ENCODE data around the gene LONRF2. TPM values are rescaled to one million over a fixed set of nuclear protein-coding genes. Genes with fewer than 3 reads are reported as not detected.

Gene LONRF2
- total RNA-seq, 1 donor from 2014 or later, result 0.23 TPM

DNA sequence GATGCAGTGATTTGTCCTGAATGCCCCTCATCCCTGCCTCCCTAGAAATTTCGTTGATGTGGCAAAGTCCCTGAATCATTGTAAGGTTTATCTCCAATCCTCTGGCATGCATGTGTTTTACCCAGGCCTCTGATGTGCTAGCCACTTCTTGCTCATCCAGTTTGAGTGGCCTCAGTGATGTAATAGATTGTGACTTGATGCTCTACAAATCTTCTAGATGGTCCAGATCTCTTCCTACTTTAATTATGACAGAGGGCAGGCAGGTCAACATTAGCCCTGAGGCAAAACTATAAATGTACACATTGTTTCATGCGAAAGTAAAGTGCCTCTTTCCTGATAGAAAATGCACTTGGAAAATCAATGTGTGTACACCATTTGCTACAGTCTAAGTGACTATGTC lies 54.5 kb downstream of the LONRF2 start:
- no peak for DNase-seq (ENCODE audit: low spot score)
- intact Hi-C loops (cut with micrococcal nuclease), result loop anchor here (10.0 kb wide), 1 partner anchor 717 kb away; no protein-coding TSS in a partner anchor
- H3K4me1 Mint-ChIP-seq (ENCODE audit: low read depth), result no peaks in the 10 kb centered on the region

DNA sequence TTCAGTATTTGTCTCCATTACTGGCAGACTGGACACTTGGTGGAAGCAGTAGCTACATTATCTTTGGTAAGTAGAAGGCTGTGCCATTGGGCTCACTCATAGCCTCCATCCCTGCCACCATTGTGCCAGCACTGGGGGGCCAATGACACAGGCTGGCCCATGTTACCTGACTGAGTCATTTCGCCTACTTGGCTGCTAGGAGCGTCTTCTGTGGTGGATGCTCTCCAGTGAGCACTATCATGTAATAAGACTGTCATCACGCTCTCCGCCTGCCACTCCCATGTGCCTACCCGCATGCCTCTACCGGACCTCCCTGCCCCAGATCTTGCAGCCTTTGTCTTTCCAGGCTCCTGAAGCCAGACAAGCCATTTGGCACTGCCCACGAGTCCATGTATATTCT lies 56.2 kb downstream of the LONRF2 start:
- H3K36me3 Mint-ChIP-seq (ENCODE audit: low read depth), result no peaks in the 10 kb centered on the region
- H3K27ac Mint-ChIP-seq, result no peak overlapping the region
- no peaks in the 10 kb centered on the region for H3K4me1 Mint-ChIP-seq (ENCODE audit: low read depth)
- peaks cover 2% of the 10 kb centered on the region for H3K27me3 Mint-ChIP-seq (ENCODE audit: insufficient read depth)
- intact Hi-C loops (cut with micrococcal nuclease), result loop anchor here (10.0 kb wide), 1 partner anchor 719 kb away; no protein-coding TSS in a partner anchor
- H3K9me3 Mint-ChIP-seq, result no peaks in the 10 kb centered on the region
- no peak overlapping the region for H3K4me3 Mint-ChIP-seq
- DNase-seq (ENCODE audit: low spot score), result no peak

More for the DNA sequence above, 54.5 kb downstream of the LONRF2 start:
- no peak overlapping the region for H3K27ac Mint-ChIP-seq
- H3K36me3 Mint-ChIP-seq (ENCODE audit: low read depth), result no peaks in the 10 kb centered on the region
- H3K9me3 Mint-ChIP-seq, result no peaks in the 10 kb centered on the region
- peaks cover 2% of the 10 kb centered on the region for H3K27me3 Mint-ChIP-seq (ENCODE audit: insufficient read depth)
- H3K4me3 Mint-ChIP-seq, result no peak overlapping the region

- Mint-ChIP-seq H3K36me3 (ENCODE audit: low read depth) (no peaks in the 10 kb centered on the region), H3K27me3 (ENCODE audit: insufficient read depth) (no peaks in the 10 kb centered on the region), H3K4me3 (no peak overlapping the region), H3K4me1 (ENCODE audit: low read depth) (no peaks in the 10 kb centered on the region), H3K27ac (no peak overlapping the region), H3K9me3 (no peaks in the 10 kb centered on the region)
- no peak for DNase-seq (ENCODE audit: low spot score)
- intact Hi-C loops (cut with micrococcal nuclease), result loop anchor here (10.0 kb wide), 1 partner anchor 720 kb away; no protein-coding TSS in a partner anchor
These were observed 57.1 kb downstream of the LONRF2 start for GRCh38 chr2:100265226-100265625.

DNA sequence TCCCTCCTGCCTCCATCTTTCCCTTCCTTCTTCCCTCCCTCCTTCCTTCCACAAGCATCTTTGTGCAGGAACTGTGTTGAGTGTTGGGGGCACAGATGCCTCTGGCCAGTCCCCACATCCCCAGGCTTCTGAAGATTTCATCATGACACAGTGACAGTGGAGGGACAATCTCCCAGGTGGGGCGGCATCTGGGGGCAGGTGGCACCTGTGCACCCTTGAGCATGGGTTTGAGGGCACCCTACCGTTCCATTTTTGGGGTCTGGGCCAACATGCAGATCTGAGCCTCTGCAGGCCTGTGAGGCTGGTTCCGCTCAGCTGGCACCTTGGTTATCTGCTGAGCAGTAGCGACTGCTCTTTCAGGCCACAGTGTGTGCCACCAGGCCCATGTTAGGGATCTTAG lies 57.6 kb downstream of the LONRF2 start:
- no peaks in the 10 kb centered on the region for H3K36me3 Mint-ChIP-seq (ENCODE audit: low read depth)
- intact Hi-C loops (cut with micrococcal nuclease), result loop anchor here (5.0 to 10.0 kb wide), 2 partner anchors 707 to 720 kb away; no protein-coding TSS in a partner anchor

DNA sequence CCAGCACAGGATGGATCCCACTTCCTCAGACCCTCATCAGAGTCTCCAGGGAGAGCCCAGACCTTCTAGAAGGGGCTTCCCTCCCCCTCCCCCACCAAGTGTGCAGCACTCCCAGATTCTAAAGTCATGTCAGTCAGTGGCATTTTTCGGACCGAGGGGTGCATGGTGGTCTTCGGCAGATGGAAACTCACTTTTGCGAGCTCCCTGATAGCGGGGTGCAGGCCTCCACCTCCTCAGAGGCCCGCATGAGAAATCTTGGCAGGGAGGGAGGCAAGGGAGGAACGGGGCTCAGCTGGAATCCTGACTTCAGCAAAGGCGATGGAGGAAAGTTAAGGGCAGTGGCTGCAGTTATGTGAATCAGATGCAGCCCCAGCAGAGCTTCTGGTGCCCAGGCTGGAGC lies 58.2 kb downstream of the LONRF2 start:
- H3K9me3 Mint-ChIP-seq, result no peaks in the 10 kb centered on the region
- H3K4me3 Mint-ChIP-seq, result no peak overlapping the region
- H3K27ac Mint-ChIP-seq, result no peak overlapping the region
- DNase-seq (ENCODE audit: low spot score), result no peak
- H3K4me1 Mint-ChIP-seq (ENCODE audit: low read depth), result no peaks in the 10 kb centered on the region
- no peaks in the 10 kb centered on the region for H3K36me3 Mint-ChIP-seq (ENCODE audit: low read depth)
- intact Hi-C loops (cut with micrococcal nuclease), result loop anchor here (5.0 to 10.0 kb wide), 2 partner anchors 707 to 721 kb away; no protein-coding TSS in a partner anchor
- no peaks in the 10 kb centered on the region for H3K27me3 Mint-ChIP-seq (ENCODE audit: insufficient read depth)

More for the DNA sequence above, 57.6 kb downstream of the LONRF2 start:
- no peaks in the 10 kb centered on the region for H3K4me1 Mint-ChIP-seq (ENCODE audit: low read depth)
- no peak for DNase-seq (ENCODE audit: low spot score)
- H3K4me3 Mint-ChIP-seq, result no peak overlapping the region
- no peaks in the 10 kb centered on the region for H3K9me3 Mint-ChIP-seq
- H3K27ac Mint-ChIP-seq, result no peak overlapping the region
- H3K27me3 Mint-ChIP-seq (ENCODE audit: insufficient read depth), result no peaks in the 10 kb centered on the region

- Mint-ChIP-seq H3K9me3 (no peaks in the 10 kb centered on the region), H3K27ac (no peak overlapping the region), H3K36me3 (ENCODE audit: low read depth) (no peaks in the 10 kb centered on the region), H3K4me3 (no peak overlapping the region), H3K27me3 (ENCODE audit: insufficient read depth) (peaks cover 2% of the 10 kb centered on the region), H3K4me1 (ENCODE audit: low read depth) (no peaks in the 10 kb centered on the region)
- intact Hi-C loops (cut with micrococcal nuclease), result loop anchor here (1.0 to 10.0 kb wide), 3 partner anchors 119 to 722 kb away; no protein-coding TSS in a partner anchor
- peak; percentile 22 for DNase-seq (ENCODE audit: low spot score)
These were observed 59.6 kb downstream of the LONRF2 start for GRCh38 chr2:100262555-100263320.

DNA sequence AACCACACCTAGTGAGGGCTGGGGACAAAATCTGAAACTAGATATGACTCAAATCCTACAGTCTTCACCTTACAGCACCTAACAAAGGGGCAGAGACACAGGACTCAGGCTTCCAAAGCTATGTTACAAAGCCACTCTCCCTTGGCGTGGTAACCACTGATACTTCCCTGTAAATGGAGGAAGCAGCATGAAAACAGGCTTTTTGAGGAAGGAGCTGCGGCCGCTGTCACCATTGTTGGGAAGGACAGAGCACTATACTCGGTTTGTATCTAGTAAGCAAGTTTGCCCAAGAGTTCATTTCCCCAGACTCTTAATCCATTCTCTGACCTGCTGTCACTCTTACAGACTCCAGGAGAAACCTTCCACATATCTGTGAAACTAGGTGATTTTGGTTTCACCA lies 60.3 kb downstream of the LONRF2 start:
- Mint-ChIP-seq H3K4me1 (ENCODE audit: low read depth) (no peaks in the 10 kb centered on the region), H3K36me3 (ENCODE audit: low read depth) (no peaks in the 10 kb centered on the region), H3K27me3 (ENCODE audit: insufficient read depth) (peaks cover 2% of the 10 kb centered on the region), H3K4me3 (no peak overlapping the region), H3K9me3 (no peaks in the 10 kb centered on the region), H3K27ac (no peak overlapping the region)
- no peak for DNase-seq (ENCODE audit: low spot score)
- intact Hi-C loops (cut with micrococcal nuclease), result loop anchor here (5.0 to 10.0 kb wide), 2 partner anchors 705 to 723 kb away; no protein-coding TSS in a partner anchor

DNA sequence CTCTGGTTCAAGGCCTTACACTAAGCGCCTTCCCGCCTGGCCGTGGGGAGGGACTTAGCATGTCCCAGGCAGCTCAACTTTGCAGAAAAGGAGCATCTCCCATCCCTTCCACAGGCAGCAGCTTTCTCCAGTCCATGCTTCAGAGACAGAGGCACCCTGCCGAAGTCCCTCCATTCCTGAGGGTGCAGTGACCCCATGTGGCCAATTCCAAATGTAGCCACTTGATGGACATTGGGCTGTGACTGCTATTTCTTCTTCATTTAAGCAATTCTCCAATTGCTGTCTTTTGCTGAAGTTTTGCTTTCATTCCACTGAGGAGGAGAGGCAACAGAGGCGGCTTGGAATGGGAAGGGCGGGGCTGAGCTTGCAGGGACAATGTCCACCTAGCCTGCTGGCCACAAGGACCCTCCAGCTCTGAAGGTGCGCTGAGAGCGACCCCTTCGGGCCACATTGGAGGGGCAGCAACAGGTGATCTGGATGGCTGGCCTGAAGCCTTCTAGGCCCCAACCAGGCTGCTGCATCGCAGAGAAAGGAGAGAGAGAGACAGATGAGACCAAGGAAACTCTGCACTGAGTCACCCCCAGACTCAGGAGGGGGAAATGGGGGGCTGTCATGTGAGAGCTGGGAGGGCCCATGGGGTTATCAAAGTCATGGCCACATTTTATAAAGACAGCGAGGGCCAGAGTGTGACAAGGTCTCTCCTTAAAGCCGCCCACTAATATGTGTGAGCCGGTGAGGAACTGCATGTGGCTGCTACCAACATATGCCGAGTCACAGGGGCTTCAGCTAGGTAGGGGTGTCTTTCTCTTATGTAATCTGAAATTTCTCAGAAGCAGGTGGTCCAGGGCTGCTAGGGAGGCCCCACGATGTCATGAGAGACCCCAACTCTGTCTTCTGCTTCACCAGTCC lies 61.3 kb downstream of the LONRF2 start:
- H3K27ac Mint-ChIP-seq, result no peak overlapping the region
- no peaks in the 10 kb centered on the region for H3K9me3 Mint-ChIP-seq
- no peaks in the 10 kb centered on the region for H3K36me3 Mint-ChIP-seq (ENCODE audit: low read depth)
- DNase-seq (ENCODE audit: low spot score), result no peak
- peaks cover 2% of the 10 kb centered on the region for H3K27me3 Mint-ChIP-seq (ENCODE audit: insufficient read depth)
- intact Hi-C loops (cut with micrococcal nuclease), result loop anchor here (5.0 to 10.0 kb wide), 2 partner anchors 704 to 724 kb away; no protein-coding TSS in a partner anchor
- no peaks in the 10 kb centered on the region for H3K4me1 Mint-ChIP-seq (ENCODE audit: low read depth)
- no peak overlapping the region for H3K4me3 Mint-ChIP-seq

DNA sequence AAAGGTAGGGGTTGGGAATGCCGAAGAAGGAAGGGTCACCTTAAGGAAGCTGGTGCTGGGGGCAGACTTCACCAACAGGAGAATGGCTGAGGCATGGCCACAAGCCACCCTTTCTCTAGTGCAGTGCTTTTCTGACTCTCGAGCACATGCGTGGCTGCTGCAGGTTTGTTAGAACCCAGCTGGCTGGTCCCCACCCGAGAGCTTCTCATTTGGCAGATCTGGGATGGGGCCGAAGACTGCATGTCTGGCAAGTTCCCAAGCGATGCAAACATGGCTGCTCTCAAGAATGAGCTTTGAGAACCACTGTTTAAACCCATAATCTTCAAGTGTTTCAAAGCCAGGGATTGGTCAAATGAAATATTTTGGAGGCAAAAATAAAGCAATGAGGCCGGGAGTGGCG lies 63.2 kb downstream of the LONRF2 start:
- H3K4me3 Mint-ChIP-seq, result no peak overlapping the region
- no peaks in the 10 kb centered on the region for H3K4me1 Mint-ChIP-seq (ENCODE audit: low read depth)
- no peak for DNase-seq (ENCODE audit: low spot score)
- H3K27me3 Mint-ChIP-seq (ENCODE audit: insufficient read depth), result peaks cover 2% of the 10 kb centered on the region
- H3K9me3 Mint-ChIP-seq, result no peaks in the 10 kb centered on the region
- no peak overlapping the region for H3K27ac Mint-ChIP-seq
- intact Hi-C loops (cut with micrococcal nuclease), result no loop called here
- H3K36me3 Mint-ChIP-seq (ENCODE audit: low read depth), result no peaks in the 10 kb centered on the region

DNA sequence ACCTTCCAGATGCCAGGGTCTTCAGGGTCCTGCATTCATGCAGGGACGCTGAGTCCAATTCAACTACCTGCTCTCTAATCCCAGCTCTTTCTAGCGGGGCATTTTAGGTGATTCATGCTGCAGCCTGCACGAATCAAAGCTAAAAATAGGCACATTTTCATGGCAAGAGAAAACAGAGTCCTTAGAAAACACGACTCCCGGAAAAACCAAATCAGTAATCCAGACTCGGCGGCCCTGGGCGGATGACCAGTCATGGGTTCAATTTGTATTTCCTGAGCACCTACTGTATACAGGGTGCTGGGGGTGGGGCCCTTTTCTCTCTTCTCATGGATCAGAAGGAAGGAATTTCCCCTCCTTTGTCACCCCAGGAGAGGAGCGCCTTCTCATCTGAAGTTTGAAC lies 64.4 kb downstream of the LONRF2 start:
- Mint-ChIP-seq H3K4me3 (no peak overlapping the region), H3K27ac (no peak overlapping the region), H3K27me3 (ENCODE audit: insufficient read depth) (peaks cover 2% of the 10 kb centered on the region), H3K36me3 (ENCODE audit: low read depth) (no peaks in the 10 kb centered on the region), H3K9me3 (no peaks in the 10 kb centered on the region), H3K4me1 (ENCODE audit: low read depth) (no peaks in the 10 kb centered on the region)
- intact Hi-C loops (cut with micrococcal nuclease), result no loop called here
- DNase-seq (ENCODE audit: low spot score), result no peak

DNA sequence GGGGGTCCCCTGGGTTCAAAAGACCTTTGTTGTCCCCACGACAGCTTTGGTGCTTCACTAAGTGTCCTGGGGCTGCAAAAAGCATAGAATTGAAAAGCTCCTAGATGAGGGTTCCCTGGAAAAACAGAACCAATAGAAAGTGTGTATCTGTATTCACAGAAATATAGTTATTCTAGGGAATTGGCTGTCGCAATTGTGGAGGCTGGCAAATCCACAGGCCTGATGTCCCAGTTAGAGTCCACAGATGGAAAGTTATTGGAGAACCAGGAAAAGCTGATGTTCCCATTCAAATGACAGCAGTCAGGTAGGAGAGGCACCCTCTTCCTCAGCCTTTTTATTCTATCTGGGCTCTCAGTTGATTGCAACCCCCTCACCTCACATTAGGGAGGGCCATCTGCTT lies 65.5 kb downstream of the LONRF2 start:
- Mint-ChIP-seq H3K4me1 (ENCODE audit: low read depth) (no peaks in the 10 kb centered on the region), H3K9me3 (no peaks in the 10 kb centered on the region), H3K36me3 (ENCODE audit: low read depth) (no peaks in the 10 kb centered on the region), H3K4me3 (no peak overlapping the region), H3K27me3 (ENCODE audit: insufficient read depth) (peaks cover 2% of the 10 kb centered on the region), H3K27ac (no peak overlapping the region)
- intact Hi-C loops (cut with micrococcal nuclease), result no loop called here
- DNase-seq (ENCODE audit: low spot score), result no peak

DNA sequence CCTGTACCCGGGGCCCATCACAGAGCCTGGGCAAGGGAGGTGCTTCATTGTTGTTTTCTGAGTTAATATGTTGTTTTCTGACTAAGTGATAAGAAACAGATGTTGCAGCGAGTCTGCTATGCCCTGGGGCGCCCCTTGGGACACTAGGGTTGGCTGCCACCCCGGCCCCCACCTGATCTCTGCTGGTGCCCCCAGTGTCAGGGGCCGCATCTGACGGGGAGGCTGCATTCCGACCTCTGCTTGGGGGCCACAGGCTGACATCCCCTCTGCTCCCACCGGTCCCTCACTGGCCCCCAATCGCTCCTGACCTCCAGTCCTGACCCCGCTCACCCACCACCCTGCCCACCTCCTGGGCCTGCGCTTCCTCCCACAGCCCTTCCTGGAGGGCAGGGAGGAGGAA lies 65.9 kb downstream of the LONRF2 start:
- Mint-ChIP-seq H3K27ac (no peak overlapping the region), H3K4me1 (ENCODE audit: low read depth) (no peaks in the 10 kb centered on the region), H3K36me3 (ENCODE audit: low read depth) (no peaks in the 10 kb centered on the region), H3K4me3 (no peak overlapping the region), H3K27me3 (ENCODE audit: insufficient read depth) (peaks cover 2% of the 10 kb centered on the region), H3K9me3 (no peaks in the 10 kb centered on the region)
- intact Hi-C loops (cut with micrococcal nuclease), result no loop called here
- no peak for DNase-seq (ENCODE audit: low spot score)

All from activated T-helper 1 cell treated with anti-CD3 and anti-CD28 coated beads, Interleukin-12 subunit alpha, Interleukin-12 subunit beta, Interleukin-2, Interleukin-4 antibody, amounts not matched to agents 30 ng/mL and 10 ng/mL and 1 ng/mL, durations not matched to agents 14 hours and 24 hours and 36 hours (primary cell).